DOHH2 (cell line): ENCODE results near the gene TSPYL4.

Experiments used
- CTCF ChIP-seq: fragments of 200-600 bp; sonication (generic); IDR thresholded peaks from one replicate; pipeline ENCODE4 v1.5.1; 2014; ENCODE audit warnings: antibody characterized with exemption, mild to moderate bottlenecking, low read depth, low read length; ENCODE audit not compliant: poor library complexity, severe bottlenecking
- EZH2phosphoT487 ChIP-seq: fragments of 200-600 bp; sonication (generic); IDR thresholded peaks from 2 replicates; pipeline ENCODE4 v1.6.1; 2017; ENCODE audit warnings: borderline replicate concordance, mild to moderate bottlenecking, antibody characterized with exemption, low read length, moderate library complexity, mixed read lengths

DNA sequence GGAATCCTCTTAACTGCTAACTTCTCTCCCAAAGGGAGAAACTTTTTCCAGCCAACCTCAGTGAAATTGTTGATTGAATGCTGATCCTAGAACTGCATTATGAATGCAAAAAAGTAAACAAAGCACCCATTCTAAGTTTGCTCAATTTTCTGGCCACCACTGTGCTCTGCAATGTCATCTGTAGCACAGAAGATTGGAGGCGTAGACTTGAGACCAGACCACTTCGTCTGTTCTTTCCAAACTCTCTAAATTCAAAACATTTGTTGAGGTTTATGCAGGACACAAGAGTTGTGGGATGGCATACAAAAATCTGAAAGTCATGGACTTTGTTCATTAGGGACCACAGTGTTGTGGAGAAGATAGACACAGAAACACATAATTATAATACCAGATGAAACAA lies 36.9 kb upstream of the TSPYL4 start:
- TF ChIP-seq CTCF: no peak
- TF ChIP-seq EZH2phosphoT487: no peak
